GM18499 (cell line): ENCODE data around the gene ZNF593.

Source experiments
- ATAC-seq: cut with Tn5 transposase; IDR thresholded peaks from one replicate; pipeline ENCODE4 v1.9.1; 2021; ENCODE audit warnings: moderate number of reproducible peaks; ENCODE audit not compliant: insufficient read depth, unreplicated experiment

Gene ZNF593

GRCh38 chr1:26145041-26145959 is 24.4 kb upstream of the ZNF593 start:
- no peak for ATAC-seq

GRCh38 chr1:26145960-26146294 is 23.8 kb upstream of the ZNF593 start:
- ATAC-seq = no peak

GRCh38 chr1:26148887-26149286 is 20.8 kb upstream of the ZNF593 start:
- ATAC-seq = no peak

- ATAC-seq = no peak
Observed at GRCh38 chr1:26153966-26154532, 15.7 kb upstream of the ZNF593 start.

- no peak for ATAC-seq
Observed at GRCh38 chr1:26154750-26155149, 15.0 kb upstream of the ZNF593 start.

- no peak for ATAC-seq
Observed at GRCh38 chr1:26155370-26156284, 14.1 kb upstream of the ZNF593 start.

- ATAC-seq = no peak
Observed at GRCh38 chr1:26156285-26157038, 13.2 kb upstream of the ZNF593 start.

GRCh38 chr1:26158271-26158907 is 11.3 kb upstream of the ZNF593 start:
- no peak for ATAC-seq

GRCh38 chr1:26158908-26159742 is 10.6 kb upstream of the ZNF593 start, which contains the start of gene FAM110D:
TSS of gene FAM110D (plus strand) at chr1:26159079. CDS start at chr1:26161292, 2,213 bp downstream.
- ATAC-seq = no peak

- no peak for ATAC-seq
Observed at GRCh38 chr1:26159743-26160039, 10.0 kb upstream of the ZNF593 start.

- no peak for ATAC-seq
Observed at GRCh38 chr1:26160527-26161414, 8.9 kb upstream of the ZNF593 start.

- ATAC-seq = no peak
Observed at GRCh38 chr1:26161415-26162219, 8.1 kb upstream of the ZNF593 start.

GRCh38 chr1:26162220-26162709 is 7.4 kb upstream of the ZNF593 start:
- no peak for ATAC-seq

- ATAC-seq = no peak
Observed at GRCh38 chr1:26163684-26164035, 6.0 kb upstream of the ZNF593 start.

GRCh38 chr1:26164036-26164860 is 5.5 kb upstream of the ZNF593 start:
- no peak for ATAC-seq
